Frontal cortex (tissue), 4 donors: ENCODE results near the gene MAML2. TPM values are rescaled to one million over a fixed set of nuclear protein-coding genes. Genes with fewer than 3 reads are reported as not detected.

Experiments
- DNase-seq, 2 donors: peaks; one replicate each; pipeline ENCODE4 v3.0.0; 2012; ENCODE audit warnings: low spot score in 2 of 2
- FAIRE-seq: peaks from 2 replicates; lab custom pipeline; 2012; peaks lifted over from hg19 to GRCh38; lab: Jason Lieb, UNC
- total RNA-seq: library from RNA; depleted of rRNA; stranded (reverse); fragments of >200 nt; gene quantifications from one replicate; pipeline ENCODE4 v1.2.3, GENCODE V29; 2014
- donor health status: control.
- donor health status: control.
- donor health status: control.

Gene MAML2
- total RNA-seq, 1 donor from 2014 or later, result 3.3 TPM

DNA sequence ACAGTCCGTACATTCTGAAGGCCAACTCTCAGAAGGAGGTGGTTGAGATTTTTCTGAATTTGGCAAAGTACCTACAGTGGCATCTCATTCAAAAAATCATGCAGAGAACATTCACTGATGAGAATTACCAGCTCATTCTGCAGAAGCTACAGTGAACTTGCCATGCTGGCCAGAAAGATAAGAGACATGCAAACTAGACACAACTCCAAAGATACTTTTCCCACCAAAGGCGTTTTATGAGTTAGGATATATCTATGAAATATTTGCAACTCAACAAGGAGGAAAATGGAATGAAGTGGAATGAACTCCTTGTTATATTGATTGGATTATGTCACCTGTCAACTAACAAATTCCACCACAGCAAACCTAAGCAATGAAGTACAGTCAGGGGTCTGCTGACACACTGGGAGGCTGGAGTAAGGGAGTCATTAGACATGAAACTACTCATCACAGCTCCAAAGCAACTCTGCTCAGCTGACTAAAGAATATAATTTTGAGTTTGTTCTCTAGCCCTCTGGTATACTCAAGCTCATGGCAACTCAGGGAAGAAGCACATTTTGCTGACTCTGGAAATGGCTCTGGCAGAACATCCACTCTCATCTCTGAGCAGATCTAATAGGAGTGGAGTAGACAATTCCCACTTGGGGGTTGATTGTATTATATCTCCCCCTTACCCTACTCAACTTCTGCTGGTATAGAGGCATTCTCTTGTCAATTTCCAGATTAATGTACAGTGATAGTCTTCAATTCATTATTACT is 22.9 kb downstream of the MAML2 start:
- DNase-seq (no peak), FAIRE-seq (no peak)

- DNase-seq (no peak), FAIRE-seq (no peak)
These were observed 24.1 kb downstream of the MAML2 start for GRCh38 chr11:96318850-96319249.

- FAIRE-seq (no peak), DNase-seq (no peak)
These were observed 24.6 kb downstream of the MAML2 start for GRCh38 chr11:96318399-96318798.

DNA sequence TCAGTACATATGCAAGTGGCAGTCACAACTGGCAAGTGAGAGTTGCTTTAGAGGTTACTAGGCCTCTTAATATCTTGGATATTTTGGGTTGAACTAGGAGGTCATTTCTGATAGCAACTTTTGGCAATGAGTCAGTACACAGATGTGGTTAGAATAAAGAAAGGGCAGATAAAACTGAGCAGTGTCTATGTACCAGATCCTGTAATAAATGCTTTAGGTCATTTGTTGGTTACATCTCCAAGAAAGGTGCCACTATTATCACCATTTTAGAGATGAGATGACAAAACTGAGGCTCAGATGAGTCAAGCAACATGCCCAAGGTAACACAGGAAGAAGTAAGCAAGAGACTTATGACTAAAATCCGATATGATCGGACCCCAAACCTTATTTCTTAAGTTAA is 25.0 kb downstream of the MAML2 start:
- FAIRE-seq, result no peak
- DNase-seq, result no peak

- FAIRE-seq, result no peak
- DNase-seq, result no peak
These were observed 25.4 kb downstream of the MAML2 start for GRCh38 chr11:96317571-96317970.

DNA sequence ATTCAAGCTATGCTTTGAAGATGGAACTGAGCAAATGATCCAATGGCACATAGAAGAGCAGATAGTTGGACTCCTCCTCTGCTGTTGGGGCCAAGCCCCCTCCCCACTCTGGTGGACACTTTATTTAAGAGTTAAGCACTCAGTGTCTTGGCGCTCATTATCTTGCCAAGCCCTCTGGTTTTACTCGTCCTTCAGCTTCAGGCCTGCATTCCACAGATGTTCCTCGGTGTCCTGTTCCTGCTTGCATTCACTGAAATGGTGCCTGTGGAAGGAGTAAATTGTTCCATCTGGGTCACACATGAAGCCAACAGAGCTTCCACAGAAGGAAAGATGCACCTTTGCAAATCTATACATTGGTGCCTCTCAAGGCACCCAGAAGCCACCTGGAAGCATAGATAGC is 26.1 kb downstream of the MAML2 start:
- DNase-seq, result no peak
- FAIRE-seq, result no peak

DNA sequence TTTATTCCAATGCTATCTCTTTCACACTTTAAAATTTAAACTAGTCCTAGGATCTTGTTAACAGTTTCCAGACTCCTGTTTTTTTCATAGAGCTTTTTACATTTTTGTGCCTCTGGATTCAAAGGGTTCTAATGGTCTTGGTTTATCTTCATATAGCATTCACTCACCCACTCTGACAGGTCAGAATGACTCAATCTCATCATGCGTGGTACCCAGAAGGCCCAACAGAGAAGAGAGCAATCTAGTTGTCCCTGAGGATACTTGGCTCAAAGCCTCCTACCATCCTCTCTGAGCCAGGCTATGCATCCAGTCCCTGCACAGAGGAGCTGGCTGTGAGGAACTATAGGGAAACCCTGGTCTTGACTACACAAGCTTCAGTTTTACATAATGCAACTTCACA is 27.5 kb downstream of the MAML2 start:
- FAIRE-seq (no peak), DNase-seq (no peak)

GRCh38 chr11:96314326-96315020 is 28.5 kb downstream of the MAML2 start:
- DNase-seq (no peak), FAIRE-seq (no peak)

DNA sequence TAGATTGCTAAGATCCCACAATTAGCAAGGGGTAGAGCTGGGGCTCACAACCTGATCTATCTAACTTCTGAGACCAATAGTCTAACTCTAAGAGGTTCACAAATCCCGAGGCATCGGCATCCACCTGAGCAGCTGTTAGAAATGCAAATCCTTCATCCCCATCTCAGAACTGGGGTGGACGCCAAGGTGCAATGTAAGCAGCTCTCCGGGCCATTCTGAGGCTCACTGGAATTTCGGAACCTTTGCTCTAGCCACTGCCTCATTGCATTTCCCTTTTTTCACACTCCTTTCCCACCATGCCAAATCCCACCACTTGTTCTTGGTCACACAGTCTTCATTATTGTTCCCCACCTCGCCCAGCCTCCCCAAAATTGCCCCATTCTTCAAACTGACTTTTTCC is 29.8 kb downstream of the MAML2 start:
- FAIRE-seq, result no peak
- DNase-seq, result no peak

GRCh38 chr11:96311120-96311568 is 31.9 kb downstream of the MAML2 start:
- DNase-seq (no peak), FAIRE-seq (no peak)

- no peak for FAIRE-seq
- DNase-seq, result no peak
These were observed 32.8 kb downstream of the MAML2 start for GRCh38 chr11:96310236-96310635.

- FAIRE-seq (no peak), DNase-seq (no peak)
These were observed 33.4 kb downstream of the MAML2 start for GRCh38 chr11:96309643-96310017.

- DNase-seq, result no peak
These were observed 33.9 kb downstream of the MAML2 start for GRCh38 chr11:96309016-96309642.

DNA sequence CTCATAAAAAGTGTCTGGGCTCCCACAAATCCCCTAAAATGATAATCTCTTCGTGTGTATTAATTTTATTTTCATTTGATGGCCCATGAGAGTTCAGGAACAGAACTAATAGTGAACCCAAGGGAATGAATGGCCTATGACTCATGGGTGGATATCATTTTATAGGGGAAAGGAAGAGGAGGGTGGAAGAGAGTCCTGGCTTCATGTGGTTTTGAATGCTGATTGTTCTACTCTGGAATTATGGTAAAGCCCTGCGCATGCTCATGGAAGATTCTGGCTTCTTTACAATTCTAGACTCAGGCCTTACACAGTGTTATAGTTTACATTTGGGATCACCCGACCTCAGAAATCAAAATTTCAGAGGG is 35.2 kb downstream of the MAML2 start:
- no peak for DNase-seq
- FAIRE-seq, result no peak

More at GRCh38 chr11:96309016-96309642, 33.9 kb downstream of the MAML2 start:
- FAIRE-seq, result no peak

DNA sequence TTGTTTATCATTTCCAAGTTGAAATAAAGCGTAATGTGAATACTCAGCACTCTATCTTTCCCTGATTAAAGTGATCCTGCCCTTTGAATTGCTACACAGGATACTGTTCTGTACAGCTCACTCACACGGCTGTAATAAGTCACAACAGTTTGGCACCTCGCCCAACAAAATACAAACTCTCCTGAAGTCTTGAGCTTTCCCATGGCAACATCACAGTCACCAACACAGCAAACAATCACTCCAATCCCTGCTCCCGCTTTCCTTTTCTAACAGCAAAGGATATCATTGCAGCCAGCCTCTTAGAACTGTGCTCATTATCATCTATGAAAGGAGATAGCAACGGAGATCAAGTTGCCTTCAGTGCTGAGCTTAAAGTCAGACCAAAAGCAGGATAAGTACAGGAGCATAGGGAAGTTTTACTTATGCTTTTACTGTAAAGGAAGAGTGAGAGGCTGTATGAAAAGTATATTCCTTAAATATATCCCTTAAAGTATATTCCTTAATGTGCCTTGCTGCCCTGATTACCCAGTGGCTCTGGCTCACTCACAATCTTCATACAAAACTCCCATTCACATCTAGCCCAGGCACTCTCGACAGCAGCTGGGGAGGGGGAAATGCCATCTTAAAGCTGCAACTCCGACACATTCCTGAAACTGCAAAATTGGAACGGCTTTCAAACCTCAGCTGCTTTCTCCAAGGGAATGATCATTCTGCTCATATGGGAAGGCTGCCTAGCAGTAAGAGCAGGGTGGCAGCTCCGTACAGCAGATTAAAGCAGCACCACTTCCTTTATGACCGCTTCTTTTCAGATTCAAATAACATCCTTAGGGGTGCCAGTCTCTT is 35.8 kb downstream of the MAML2 start:
- DNase-seq, result peak in 1 of 2 donors; percentile 44
- no peak for FAIRE-seq

DNA sequence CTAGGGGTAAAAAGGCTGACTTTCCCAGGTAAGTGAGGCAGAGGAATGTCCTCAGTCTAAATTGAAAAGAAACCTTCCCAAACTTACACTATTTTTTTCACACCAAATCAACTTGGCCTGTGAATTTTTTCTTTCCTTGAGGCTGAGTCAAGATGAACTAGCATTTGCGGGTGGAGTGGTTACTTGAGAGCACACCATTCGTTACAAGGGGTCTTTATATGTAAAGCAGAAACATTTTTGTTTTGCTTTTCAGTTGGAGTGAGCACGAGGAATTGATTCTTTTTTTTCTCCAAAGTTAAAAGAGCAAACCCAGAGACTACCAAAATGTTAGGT is 36.4 kb downstream of the MAML2 start:
- FAIRE-seq (no peak), DNase-seq (no peak)

DNA sequence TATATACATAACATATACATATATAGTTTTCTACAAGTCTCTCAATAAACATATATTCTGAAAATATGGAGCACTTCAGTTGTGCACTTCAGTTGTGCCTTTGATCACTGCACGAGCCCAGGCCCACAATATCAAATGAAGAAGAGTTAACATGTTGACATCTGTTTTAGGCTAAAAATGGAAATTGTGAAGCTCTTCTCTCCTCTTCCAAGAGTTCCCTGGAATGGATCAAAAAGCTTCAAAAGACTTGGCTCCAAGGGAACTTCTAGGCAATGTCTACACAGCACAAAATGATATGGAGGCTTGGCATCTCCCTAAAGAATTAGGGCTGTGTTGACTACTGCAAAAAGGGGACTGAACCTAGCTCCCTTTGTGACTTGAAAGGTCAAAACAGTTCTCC is 36.9 kb downstream of the MAML2 start:
- DNase-seq (no peak), FAIRE-seq (no peak)

DNA sequence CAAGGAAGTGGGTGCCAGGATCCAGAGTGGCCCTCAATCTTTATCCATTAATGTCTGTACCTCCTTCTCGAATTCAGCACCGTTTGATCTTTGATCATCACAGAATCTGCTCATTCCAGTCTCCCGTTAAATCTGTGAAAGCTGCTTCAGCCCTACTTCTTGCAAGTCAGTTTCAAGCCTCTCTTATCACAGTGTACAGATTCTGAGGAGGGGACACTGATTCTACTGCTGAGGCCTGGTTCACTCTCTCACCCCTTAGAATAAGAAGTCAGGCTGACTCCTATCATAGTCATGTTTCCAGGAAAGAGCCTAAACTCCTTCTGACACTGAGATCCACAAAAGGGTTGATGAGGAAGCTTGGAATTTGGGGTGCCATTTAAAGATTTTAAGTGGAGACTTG is 39.0 kb downstream of the MAML2 start:
- no peak for FAIRE-seq

GRCh38 chr11:96303064-96303463 is 39.9 kb downstream of the MAML2 start:
- no peak for FAIRE-seq
- no peak for DNase-seq

More for the DNA sequence above, 39.0 kb downstream of the MAML2 start:
- no peak for DNase-seq

GRCh38 chr11:96301818-96302217 is 41.2 kb downstream of the MAML2 start:
- no peak for DNase-seq
- FAIRE-seq, result no peak
